HG03565 (cell line): ENCODE data around the gene TRERF1.

Experiments used
- ATAC-seq: cut with Tn5 transposase; IDR thresholded peaks from one replicate; pipeline ENCODE4 v1.9.1; 2021; ENCODE audit warnings: mild to moderate bottlenecking, moderate library complexity; ENCODE audit not compliant: unreplicated experiment

TRERF1 gene

GRCh38 chr6:42400886-42401612, 50.7 kb downstream of the TRERF1 start:
- ATAC-seq = no peak

- no peak for ATAC-seq
Measured at GRCh38 chr6:42400061-42400760, 51.5 kb downstream of the TRERF1 start.

GRCh38 chr6:42396720-42397119, 55.0 kb downstream of the TRERF1 start:
- no peak for ATAC-seq

- no peak for ATAC-seq
Measured at GRCh38 chr6:42394881-42395620, 56.7 kb downstream of the TRERF1 start.

- ATAC-seq = no peak
Measured at GRCh38 chr6:42394151-42394550, 57.6 kb downstream of the TRERF1 start.

GRCh38 chr6:42393339-42393738, 58.4 kb downstream of the TRERF1 start:
- no peak for ATAC-seq

- ATAC-seq = no peak
Measured at GRCh38 chr6:42392833-42393232, 58.9 kb downstream of the TRERF1 start.

- no peak for ATAC-seq
Measured at GRCh38 chr6:42391441-42391840, 60.3 kb downstream of the TRERF1 start.

- ATAC-seq = peak; percentile 48
Measured at GRCh38 chr6:42390228-42390934, 61.3 kb downstream of the TRERF1 start.

GRCh38 chr6:42389736-42390135, 62.0 kb downstream of the TRERF1 start:
- ATAC-seq = no peak

GRCh38 chr6:42388046-42388445, 63.7 kb downstream of the TRERF1 start:
- ATAC-seq = no peak

- ATAC-seq = no peak
Measured at GRCh38 chr6:42387336-42387735, 64.4 kb downstream of the TRERF1 start.

GRCh38 chr6:42385339-42385738, 66.4 kb downstream of the TRERF1 start:
- ATAC-seq = no peak

- no peak for ATAC-seq
Measured at GRCh38 chr6:42383421-42384205, 68.1 kb downstream of the TRERF1 start.

GRCh38 chr6:42381850-42382249, 69.9 kb downstream of the TRERF1 start:
- no peak for ATAC-seq

- ATAC-seq = no peak
Measured at GRCh38 chr6:42380228-42380979, 71.3 kb downstream of the TRERF1 start.

- ATAC-seq = no peak
Measured at GRCh38 chr6:42378536-42378935, 73.2 kb downstream of the TRERF1 start.

GRCh38 chr6:42378125-42378524, 73.6 kb downstream of the TRERF1 start:
- ATAC-seq = no peak

GRCh38 chr6:42375007-42375635, 76.6 kb downstream of the TRERF1 start:
- ATAC-seq = no peak
